Colonic mucosa (tissue), 4 donors: ENCODE results near the gene RPP25. TPM values are rescaled to one million over a fixed set of nuclear protein-coding genes. Genes with fewer than 3 reads are reported as not detected.

ENCODE experiments used
- DNase-seq: peaks from one replicate; pipeline ENCODE4 v3.0.0-alpha.2; 2020
- H3K27ac ChIP-seq: fragments of 200-600 bp; one replicate; pipeline ENCODE4 v1.8.0; 2021
- H3K27me3 ChIP-seq: fragments of 200-600 bp; one replicate; pipeline ENCODE4 v1.8.0; 2021
- H3K36me3 ChIP-seq: fragments of 200-600 bp; one replicate; pipeline ENCODE4 v1.8.0; 2021
- H3K4me1 ChIP-seq: fragments of 200-600 bp; one replicate; pipeline ENCODE4 v1.8.0; 2021; ENCODE audit warnings: mild to moderate bottlenecking
- H3K4me3 ChIP-seq: fragments of 200-600 bp; one replicate; pipeline ENCODE4 v1.8.0; 2021
- H3K9ac ChIP-seq, 2 donors: one replicate each; pipeline ENCODE4 v1.7.0; 2013; ENCODE audit warnings: control low read depth in 2 of 2, low read depth in 2 of 2, low read length in 2 of 2
- H3K9me3 ChIP-seq: fragments of 200-600 bp; one replicate; pipeline ENCODE4 v1.8.0; 2021
- intact Hi-C: fragments of 100-400 bp; cut with DNase I; formaldehyde crosslinking; loops from one replicate; pipeline ENCODE4 v1.14.1; 2022
- total RNA-seq, 2 donors: library from RNA; stranded (reverse); fragmentation: NEBNext Ultra II Directional in 1 of 2; extraction: Animal tissue kit (Norgen Biotek cat#: 25700) in 1 of 2; gene quantifications; one replicate each; pipeline ENCODE4 v1.2.1, GENCODE V29; 2021
- TF ChIP-seq, protein P1 (sequence below): fragments of 200-600 bp; IDR thresholded peaks from one replicate; pipeline ENCODE4 v1.8.0; 2022; ENCODE audit warnings: antibody characterized with exemption, mild to moderate bottlenecking
- donor health status: healthy.
- donor health status: DM: no; HTN: no; CAD: no.
- donor health status: DM: no; HTN: no; CAD: no.

The RPP25 gene
- total RNA-seq, 2 donors from 2014 or later = 7.8 to 25.5 TPM

GRCh38 chr15:74978077-74978476 is 21.5 kb upstream of the RPP25 start:
- intact Hi-C loops = no loop called here
- DNase-seq = no peak
- TF ChIP-seq, protein P1, sequence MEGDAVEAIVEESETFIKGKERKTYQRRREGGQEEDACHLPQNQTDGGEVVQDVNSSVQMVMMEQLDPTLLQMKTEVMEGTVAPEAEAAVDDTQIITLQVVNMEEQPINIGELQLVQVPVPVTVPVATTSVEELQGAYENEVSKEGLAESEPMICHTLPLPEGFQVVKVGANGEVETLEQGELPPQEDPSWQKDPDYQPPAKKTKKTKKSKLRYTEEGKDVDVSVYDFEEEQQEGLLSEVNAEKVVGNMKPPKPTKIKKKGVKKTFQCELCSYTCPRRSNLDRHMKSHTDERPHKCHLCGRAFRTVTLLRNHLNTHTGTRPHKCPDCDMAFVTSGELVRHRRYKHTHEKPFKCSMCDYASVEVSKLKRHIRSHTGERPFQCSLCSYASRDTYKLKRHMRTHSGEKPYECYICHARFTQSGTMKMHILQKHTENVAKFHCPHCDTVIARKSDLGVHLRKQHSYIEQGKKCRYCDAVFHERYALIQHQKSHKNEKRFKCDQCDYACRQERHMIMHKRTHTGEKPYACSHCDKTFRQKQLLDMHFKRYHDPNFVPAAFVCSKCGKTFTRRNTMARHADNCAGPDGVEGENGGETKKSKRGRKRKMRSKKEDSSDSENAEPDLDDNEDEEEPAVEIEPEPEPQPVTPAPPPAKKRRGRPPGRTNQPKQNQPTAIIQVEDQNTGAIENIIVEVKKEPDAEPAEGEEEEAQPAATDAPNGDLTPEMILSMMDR = no peak
- Histone ChIP-seq H3K36me3 (no peaks in the 10 kb centered on the region), H3K4me1 (no peaks in the 10 kb centered on the region), H3K27me3 (no peaks in the 10 kb centered on the region), H3K4me3 (no peak overlapping the region), H3K27ac (no peak overlapping the region), H3K9ac (no peak overlapping the region), H3K9me3 (no peaks in the 10 kb centered on the region)

- DNase-seq = no peak
- H3K9ac ChIP-seq = no peak overlapping the region
- H3K4me3 ChIP-seq = no peak overlapping the region
- intact Hi-C loops = no loop called here
- H3K4me1 ChIP-seq = no peaks in the 10 kb centered on the region
- no peaks in the 10 kb centered on the region for H3K9me3 ChIP-seq
- TF ChIP-seq, protein P1 = no peak
- no peak overlapping the region for H3K27ac ChIP-seq
- no peaks in the 10 kb centered on the region for H3K27me3 ChIP-seq
- no peaks in the 10 kb centered on the region for H3K36me3 ChIP-seq
Measured at GRCh38 chr15:74977599-74977998, 21.0 kb upstream of the RPP25 start.

DNA sequence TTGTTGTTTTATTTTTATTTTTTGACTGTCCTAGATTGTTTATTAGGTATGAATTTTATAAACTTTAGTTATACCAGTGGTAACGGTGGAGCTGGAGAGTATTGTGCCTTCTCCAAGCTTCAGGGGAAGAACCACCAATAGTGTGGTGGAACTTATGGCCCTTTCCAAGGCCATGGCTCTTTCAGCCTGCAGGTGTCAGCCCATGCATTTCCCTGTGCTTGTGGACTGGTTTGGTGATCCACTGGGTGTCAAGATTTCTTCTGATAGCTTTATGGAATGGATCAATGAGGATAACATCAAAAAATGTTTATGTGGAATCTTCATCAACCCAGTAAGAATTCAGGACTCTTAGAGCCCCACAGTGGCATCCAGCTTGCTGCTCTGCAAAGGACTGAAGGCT is 19.6 kb upstream of the RPP25 start:
- H3K36me3 ChIP-seq = no peaks in the 10 kb centered on the region
- TF ChIP-seq, protein P1 = no peak
- no peak overlapping the region for H3K9ac ChIP-seq
- no peak for DNase-seq
- no peaks in the 10 kb centered on the region for H3K9me3 ChIP-seq
- H3K4me3 ChIP-seq = no peak overlapping the region
- H3K27ac ChIP-seq = no peak overlapping the region
- no peaks in the 10 kb centered on the region for H3K27me3 ChIP-seq
- no peaks in the 10 kb centered on the region for H3K4me1 ChIP-seq
- intact Hi-C loops = no loop called here

DNA sequence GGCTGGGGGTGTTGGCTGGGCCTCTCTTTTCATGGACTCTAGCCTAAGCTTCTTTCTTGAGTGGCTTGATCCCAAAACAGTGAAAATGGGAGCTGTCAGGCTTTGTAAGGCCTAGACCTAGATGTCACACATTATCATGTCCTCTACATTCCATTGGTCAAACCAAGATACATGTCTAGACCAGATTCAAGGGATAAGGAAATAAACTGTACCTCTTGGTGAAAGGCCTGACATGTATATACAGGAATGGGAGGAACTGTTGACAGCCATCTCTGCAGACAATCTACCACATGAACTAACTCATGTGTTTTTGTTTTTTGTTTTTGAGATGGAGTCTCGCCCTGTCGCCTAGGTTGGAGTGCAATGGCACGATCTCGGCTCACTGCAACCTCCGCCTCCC is 11.1 kb upstream of the RPP25 start:
- Histone ChIP-seq H3K4me3 (no peak overlapping the region), H3K27ac (no peak overlapping the region), H3K9me3 (no peaks in the 10 kb centered on the region), H3K36me3 (no peaks in the 10 kb centered on the region), H3K4me1 (no peaks in the 10 kb centered on the region), H3K9ac (no peak overlapping the region), H3K27me3 (no peaks in the 10 kb centered on the region)
- TF ChIP-seq, protein P1 = no peak
- intact Hi-C loops = no loop called here
- no peak for DNase-seq

DNA sequence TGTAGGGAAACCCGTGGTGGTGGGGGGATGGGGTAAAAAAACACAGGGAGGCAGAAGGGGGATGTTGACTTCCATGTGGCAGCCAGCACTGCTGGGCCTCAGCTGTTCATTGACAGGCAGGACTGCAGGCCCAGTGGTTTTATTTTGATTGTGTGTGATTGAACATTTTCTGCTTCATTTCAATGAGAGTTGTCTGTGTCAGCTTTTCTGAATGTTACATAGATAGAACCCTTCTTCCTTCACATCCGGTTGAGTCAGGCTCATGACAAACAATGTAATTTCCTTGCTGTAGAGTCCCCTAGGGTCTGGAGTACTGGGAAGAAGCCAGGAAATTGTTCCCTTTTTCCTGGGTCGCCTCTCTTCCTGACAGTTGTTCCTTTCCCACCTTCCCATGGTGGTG is 8.2 kb upstream of the RPP25 start:
- intact Hi-C loops = no loop called here
- TF ChIP-seq, protein P1 = no peak
- Histone ChIP-seq H3K9ac (no peak overlapping the region), H3K4me1 (no peaks in the 10 kb centered on the region), H3K36me3 (no peaks in the 10 kb centered on the region), H3K27me3 (no peaks in the 10 kb centered on the region), H3K9me3 (no peaks in the 10 kb centered on the region), H3K4me3 (no peak overlapping the region), H3K27ac (no peak overlapping the region)
- DNase-seq = no peak

- DNase-seq = no peak
- Histone ChIP-seq H3K9ac (no peak overlapping the region), H3K9me3 (no peaks in the 10 kb centered on the region), H3K4me1 (peaks cover 1% of the 10 kb centered on the region), H3K27me3 (peaks cover 5% of the 10 kb centered on the region), H3K27ac (no peak overlapping the region), H3K4me3 (no peak overlapping the region), H3K36me3 (no peaks in the 10 kb centered on the region)
- TF ChIP-seq, protein P1 = no peak
- intact Hi-C loops = no loop called here
Measured at GRCh38 chr15:74963213-74963612, 6.6 kb upstream of the RPP25 start.
